SK-N-MC (cell line): Measurements from ENCODE around the gene RPL14.

Source experiments
- EZH2 ChIP-seq: fragments of 200-600 bp; sonication (generic); IDR thresholded peaks from one replicate; pipeline ENCODE4 v1.6.1; 2017; ENCODE audit warnings: antibody characterized with exemption
- FOXP2 ChIP-seq: optimal IDR thresholded peaks from 2 replicates; pipeline ENCODE3; 2011; ENCODE audit warnings: mild to moderate bottlenecking, moderate library complexity; ENCODE audit not compliant: insufficient read depth; ENCODE audit errors: extremely low read length, control extremely low read depth

- TF ChIP-seq EZH2 = no peak
- TF ChIP-seq FOXP2 = no peak
These were observed 30.0 kb downstream of the RPL14 start for GRCh38 chr3:40487172-40487571.
